KBM-7 (cell line): ENCODE results near the gene CR1L.
"Not testable (repeated sequence)": the region's sequence is repeated elsewhere in the genome, so short reads cannot be mapped to it uniquely, and the experiment has no call there.

Experiments used
- DNase-seq: peaks from one replicate; pipeline ENCODE4 v3.0.0-alpha.2; 2015
- in situ Hi-C: fragments of 300-500 bp; cut with MboI; formaldehyde crosslinking; loops from 2 replicates; pipeline ENCODE4 v1.14.3; 2020; ENCODE audit warnings: low sequenced_read_pairs, low pct_unique_long_range_greater_than_20kb, mixed read lengths

Gene CR1L

DNA sequence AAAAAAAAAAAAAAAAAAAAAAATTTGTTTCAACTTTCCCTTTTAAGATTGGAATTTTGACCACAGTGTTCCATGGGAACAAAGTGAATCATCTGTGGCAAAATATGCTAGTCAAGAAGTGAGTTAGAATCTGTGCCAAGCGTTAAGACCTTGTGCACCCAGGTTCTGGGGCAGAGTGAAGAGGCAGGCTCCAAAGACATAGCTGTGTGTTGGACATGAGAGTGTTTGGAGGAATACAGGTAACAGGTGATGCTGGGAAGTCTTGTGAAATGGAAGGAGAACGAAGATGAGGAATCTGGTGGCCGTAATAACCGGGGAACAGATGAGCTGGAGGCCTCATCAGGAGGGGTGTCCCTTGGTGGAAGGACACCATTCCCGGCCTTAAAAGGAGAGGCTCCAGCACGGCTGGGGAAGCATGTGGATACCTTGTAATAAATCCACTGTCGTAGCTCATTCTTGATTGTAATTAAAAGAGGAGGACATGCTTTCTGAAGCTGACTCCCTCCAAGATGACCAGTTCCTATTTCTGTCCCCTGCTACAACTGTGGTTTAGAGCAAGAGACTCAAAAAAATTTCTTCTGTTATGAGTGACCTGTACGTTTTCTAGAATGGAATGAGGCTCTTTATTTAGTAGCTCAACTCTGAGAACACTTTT is 92.7 kb downstream of the CR1L start:
- in situ Hi-C loops, DNase-seq: not testable (repeated sequence)

DNA sequence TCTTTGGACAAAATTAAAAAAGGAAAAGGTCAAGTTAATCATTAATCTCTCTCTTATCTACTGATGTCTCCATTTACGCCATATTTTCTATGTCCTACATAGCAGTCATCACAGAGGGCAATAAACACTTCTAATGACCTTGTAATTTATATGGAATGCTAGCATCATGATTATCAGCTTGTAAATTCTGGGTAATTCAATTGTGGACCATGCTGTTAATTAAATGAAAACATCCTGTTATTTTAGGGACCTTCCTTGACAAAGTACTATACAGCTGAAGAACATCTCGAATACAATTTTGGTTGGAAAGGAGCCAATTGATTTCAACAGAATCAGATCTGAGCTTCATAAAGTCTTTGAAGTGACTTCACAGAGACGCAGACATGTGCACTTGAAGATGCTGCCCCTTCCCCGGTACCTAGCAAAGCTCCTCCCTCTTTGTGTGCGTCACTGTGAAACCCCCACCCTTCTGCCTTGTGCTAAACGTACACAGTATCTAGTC is 93.3 kb downstream of the CR1L start:
- in situ Hi-C loops, DNase-seq: not testable (repeated sequence)

GRCh38 chr1:207740207-207740606 is 95.3 kb downstream of the CR1L start:
- no peak for DNase-seq
- in situ Hi-C loops: no loop called here

DNA sequence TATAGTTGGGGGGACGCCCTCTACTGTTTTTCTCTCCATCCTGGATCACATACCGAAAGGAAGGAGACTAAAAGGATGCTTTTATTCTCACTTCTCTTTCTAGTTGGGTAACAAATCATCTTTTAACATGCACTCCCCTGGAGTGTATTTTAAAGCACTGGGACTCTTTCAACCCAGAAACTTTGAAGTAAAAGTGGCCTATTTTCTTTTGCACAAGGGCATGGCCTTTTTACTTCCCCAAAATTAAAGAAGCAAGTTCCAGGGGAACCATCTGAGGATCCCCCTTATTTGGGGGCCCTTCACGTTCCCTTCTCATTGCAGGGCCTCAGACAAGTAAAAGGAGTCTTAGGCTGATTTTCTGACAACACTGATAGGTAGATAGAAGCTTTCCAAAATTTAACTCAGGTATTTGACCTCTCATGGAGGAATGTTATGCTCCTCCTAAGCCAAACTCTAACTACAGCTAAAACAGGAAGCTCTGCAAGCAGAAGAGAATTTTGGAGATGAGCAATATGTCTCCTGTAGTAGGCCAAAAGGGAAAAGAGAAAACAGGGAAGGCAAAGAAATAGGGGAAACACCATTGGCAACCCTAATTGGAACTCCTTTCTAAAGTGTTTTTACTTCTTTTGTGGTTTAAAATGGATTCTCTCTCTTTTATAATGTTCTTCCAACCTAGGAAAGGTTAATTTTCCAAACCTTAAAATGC is 98.1 kb downstream of the CR1L start:
- in situ Hi-C loops: no loop called here
- DNase-seq: peak; percentile 51

GRCh38 chr1:207744000-207744534 is 99.1 kb downstream of the CR1L start:
- in situ Hi-C loops: no loop called here
- no peak for DNase-seq

DNA sequence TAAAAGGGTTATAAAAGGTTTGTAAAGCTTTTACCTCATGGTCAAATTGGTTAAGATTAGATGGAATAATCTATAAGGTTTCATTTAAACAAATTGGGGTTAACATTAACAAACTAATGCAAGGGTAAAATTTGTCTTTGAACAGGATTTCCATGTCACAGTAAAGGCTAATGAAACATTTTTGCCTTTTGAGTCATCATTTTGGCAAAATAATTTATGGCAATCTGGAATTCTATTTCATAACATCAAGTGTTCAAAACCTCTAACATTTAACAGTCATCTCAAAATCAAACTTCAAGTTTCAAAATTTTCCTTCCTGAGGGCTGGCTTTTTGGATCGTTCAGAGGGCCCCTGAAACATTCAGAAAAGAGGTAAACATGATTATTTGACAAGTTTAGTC is 100.4 kb downstream of the CR1L start:
- no peak for DNase-seq
- in situ Hi-C loops: no loop called here

DNA sequence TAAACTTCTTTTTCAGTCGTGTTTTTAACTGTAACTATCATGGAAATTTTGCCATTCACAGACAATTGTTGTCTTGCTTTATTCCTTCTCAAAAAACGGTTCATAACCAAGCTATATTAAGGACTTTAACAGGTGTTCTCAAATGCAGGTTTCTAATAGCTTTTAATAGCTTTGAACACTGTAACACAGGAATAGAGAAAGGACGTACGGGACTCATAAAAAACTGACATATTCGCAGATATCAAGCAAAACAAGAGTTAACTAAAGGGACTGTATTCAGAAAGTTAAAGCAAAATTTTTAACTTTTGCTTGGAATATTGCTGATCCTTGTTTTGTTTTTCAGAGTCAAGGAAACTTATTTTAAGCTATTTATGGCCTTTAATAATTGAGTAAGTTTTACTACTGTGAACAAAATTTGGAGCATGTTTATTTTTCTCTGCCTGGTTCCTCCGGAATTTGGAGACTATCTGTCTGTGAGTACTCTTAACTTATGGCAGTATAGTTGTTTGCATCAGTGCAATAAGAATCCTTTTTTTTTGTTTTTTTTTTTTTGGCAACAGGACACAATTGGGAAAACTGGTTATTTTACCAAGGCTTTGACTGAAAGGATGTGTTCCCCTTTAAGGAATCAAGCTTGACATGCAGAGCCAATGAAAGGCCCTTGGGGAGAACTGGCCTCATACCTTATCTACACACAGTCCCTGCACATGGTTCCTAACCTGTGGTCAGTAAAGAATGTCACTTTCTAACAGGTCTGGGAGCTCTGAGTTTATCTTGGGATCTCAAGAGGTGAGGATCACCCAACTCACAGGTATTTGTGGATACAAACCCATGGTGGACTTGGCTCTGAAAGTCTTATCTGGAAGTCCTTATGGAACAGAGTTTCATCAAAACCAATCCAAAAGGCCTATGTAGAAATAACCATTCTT is 101.2 kb downstream of the CR1L start:
- in situ Hi-C loops: no loop called here
- no peak for DNase-seq

DNA sequence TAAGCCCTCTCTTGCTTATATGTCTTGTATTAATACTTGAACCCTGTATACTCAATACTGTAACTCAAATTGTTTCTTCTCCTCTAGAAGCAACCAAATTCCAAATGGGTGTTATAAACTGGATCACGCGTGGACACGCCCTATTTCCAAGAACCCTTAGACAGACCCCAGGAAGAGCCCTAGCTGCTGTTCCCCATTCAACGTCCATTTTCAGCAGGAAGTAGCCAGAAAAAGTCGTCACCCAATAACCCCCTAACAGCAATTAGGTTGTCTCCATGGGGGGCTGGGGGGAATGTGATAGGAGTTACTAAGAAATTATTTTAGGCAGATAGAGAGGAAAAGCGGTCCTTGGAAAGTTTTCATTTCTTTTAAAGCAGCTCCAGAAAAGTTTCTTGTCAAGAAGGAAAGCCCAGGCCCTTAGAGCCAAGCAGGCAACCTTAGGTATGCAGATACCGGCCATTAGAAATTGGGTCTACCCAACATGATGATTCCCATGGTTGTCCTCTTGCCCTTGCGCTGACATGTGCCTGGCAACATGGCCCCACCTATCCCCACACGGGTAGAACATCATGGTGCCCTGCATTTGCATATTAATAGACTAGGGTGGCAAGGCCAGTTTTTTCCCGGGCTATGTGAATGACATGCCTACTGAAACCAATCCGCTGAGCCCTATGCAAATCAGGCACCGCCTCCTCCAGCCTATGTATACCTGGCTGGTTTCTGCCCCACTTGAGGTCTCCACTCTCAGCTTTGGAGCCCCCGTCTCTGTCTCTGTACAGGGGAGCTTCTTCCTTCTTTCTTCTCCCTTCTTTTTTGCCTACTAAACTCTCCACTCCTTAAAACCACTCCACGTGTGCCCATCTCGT is 102.9 kb downstream of the CR1L start:
- in situ Hi-C loops: no loop called here
- no peak for DNase-seq

DNA sequence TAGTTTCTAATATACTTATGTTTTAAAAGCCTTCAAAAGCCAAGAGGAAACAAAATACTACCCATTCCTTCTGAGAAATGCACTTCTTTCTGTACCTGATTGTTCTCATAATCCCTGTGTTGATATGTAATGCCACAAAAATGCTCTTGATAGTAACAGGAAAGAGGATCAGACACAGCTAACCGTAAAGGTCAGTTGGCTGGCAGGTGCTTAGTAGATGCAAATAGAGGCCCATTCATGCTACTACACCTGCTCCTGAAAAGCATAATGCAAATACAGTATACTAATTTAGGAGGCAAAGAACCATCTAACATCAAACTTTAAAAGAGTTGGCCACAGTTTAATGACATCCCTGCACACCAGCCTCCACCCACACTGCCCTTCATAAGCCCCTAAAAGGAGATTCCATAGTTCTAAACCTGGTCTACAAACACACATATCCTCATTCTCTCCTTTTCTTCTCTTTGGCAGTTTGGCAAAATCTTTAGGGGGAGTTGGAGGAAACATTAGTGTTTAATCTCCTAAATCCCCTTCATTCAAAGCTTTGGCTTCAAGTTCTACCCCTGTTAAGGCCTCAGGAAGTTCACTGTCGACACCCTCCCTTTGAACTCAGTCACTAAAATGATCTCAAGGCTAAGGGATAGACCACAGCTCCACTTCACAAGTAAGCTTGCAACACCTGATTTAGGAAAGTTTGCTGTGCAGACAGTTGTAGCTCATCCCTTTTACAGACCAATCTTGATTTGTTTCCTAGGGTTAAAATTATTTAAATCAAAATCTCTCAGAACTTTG is 104.0 kb downstream of the CR1L start:
- DNase-seq: peak; percentile 26
- in situ Hi-C loops: no loop called here

GRCh38 chr1:207750631-207751305 is 105.8 kb downstream of the CR1L start:
- in situ Hi-C loops: no loop called here
- DNase-seq: no peak

GRCh38 chr1:207751463-207751789 is 106.5 kb downstream of the CR1L start:
- in situ Hi-C loops, DNase-seq: not testable (repeated sequence)

- in situ Hi-C loops: no loop called here
- DNase-seq: peak; percentile 98
Observed at GRCh38 chr1:207751790-207752455, 107.0 kb downstream of the CR1L start, which contains the start of gene CD46. TSS of gene CD46 (plus strand) at chr1:207752054. CDS start at chr1:207752213, 159 bp downstream.

- in situ Hi-C loops: no loop called here
- DNase-seq: peak; percentile 47
Observed at GRCh38 chr1:207752456-207752998, 107.6 kb downstream of the CR1L start.

DNA sequence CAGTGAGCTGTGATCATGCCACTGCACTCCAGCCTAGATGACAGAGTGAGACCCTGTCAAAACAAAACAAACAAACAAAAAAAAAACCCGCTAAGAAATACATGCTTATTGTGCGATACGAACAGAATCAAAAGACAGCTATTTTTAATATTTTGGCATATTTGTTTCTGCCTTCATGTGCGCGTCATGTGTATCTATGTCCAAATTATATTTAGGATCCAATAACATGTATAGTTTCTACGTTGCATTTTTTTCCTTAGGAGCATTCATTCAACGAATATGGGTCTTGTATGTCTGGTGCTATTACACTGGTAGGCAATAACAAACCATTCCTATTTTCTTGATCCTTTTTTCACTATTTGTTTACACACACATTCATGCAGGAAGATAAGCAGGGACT is 108.7 kb downstream of the CR1L start:
- in situ Hi-C loops: no loop called here
- DNase-seq: no peak

GRCh38 chr1:207754011-207754410 is 109.1 kb downstream of the CR1L start:
- no peak for DNase-seq
- in situ Hi-C loops: no loop called here

DNA sequence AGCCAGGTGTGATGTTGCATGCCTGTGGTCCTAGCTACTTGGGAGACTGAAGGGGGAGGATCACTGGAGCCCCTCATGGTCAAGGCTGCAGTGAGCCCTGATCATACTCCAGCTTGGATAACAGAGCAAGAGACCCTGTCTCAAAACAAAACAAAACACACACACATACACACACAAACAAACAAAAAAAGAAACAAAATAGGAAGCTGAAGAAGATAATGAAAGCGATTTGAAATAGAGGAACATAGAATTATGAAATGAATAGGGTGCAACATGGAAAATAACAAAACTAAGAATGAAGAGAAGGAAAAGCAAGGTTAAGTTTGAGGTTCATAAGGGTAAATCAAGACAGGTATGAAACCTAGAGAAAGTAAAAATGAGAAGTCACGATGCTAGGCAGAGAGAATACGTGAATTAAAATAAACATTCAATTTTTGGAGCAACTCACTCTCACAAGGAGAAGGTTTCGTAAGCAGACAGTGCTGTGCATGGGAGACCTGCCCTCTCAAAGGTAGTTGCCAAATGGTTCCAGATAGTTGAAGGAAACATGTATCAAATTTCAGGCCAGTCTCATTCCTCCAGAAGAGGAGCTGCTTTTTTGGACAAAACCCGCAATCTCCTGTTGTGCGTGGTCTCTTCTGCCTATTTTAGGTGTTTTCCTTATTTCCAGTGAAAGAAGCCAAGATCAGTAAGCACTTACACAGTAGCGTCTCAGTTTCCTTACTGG is 110.2 kb downstream of the CR1L start:
- no peak for DNase-seq
- in situ Hi-C loops: no loop called here
